Brain pericyte (primary cell): Measurements from ENCODE around the gene VTN.
A peak's percentile ranks its signal among the peaks of the same experiment; 100 is the strongest.

Source experiments
- DNase-seq: peaks from one replicate; pipeline ENCODE4 v3.0.0-alpha.2; 2012; ENCODE audit warnings: low read depth, low spot score

VTN gene

GRCh38 chr17:28368915-28369683 lies 1.0 kb downstream of the VTN start:
- no peak for DNase-seq

DNA sequence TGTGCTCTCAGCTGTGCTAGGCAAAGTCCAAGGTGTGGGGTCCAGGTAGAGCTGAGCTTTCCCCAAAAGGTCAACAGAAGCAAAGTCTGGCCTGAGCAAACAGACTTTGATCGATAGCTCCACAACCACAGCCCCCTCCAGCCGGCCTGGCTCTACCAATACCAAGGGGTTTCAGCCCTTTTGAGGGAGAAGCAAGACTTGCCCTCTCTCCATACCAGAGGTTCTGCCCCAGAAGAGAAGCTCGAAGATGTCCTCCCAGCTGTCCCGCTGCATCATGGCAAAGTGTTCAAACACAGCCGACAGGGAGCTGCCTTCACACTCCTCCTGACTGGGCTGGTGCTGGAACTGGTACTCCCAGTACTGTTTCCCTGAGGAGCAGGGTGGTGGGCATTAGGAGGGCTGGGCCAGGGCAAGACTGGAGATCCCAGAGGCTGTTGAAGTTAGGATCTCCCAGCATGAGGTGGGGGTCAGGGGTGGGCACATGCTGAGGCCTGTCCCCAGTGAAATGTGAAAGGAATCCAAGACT lies 1.7 kb downstream of the VTN start:
- no peak for DNase-seq

DNA sequence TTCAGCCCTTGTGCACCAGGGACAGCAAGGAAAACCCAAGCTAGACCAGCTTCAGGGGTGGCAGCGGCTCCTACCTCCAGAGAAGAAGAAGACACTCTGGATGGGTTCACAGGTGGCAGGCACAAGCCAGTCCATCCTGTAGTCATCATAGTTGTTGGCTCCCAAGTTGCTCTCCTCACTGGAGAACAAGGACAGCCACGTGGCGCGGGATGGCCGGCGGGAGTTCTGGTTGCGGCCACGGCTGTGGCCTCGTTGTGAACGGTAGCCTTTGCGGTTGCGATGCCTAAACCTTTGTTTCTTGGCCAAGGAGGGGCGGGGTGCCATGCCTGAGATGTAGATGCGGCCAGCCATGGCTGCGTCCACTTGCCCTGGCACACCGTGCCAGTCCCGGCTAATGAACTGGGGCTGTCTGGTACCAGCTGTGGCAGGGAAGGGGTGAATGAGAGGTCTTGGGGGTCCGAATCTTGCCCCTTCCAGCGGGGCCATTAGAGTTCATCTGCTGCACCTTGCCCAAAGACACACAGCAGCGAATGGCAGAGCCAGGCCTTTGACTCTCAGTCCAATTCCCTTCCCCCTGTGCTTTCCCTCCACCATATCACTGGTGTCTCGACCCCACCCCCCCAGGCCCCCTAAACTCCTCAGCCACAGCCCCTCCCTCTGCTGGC lies 2.3 kb downstream of the VTN start:
- no peak for DNase-seq

DNA sequence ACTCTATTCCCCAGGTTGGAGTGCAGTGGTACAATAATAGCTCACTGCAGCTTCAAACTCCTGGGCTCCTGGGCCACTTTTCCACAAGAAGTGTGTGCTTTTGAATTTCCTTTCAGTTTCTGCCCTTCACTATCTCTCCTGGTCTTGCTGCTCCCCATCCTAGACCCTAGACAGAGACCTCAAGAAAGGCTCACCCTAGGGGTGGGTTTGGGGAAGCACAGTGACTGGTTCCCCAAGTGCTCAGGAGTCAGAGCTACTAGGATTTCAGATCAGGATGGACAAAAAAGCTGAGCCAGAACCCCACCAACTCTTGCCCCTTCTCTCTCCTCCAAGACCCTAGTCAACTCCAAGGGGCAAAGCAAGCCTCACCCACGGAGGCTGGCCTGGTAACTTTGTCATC lies 3.5 kb downstream of the VTN start:
- DNase-seq, result no peak

- DNase-seq, result no peak
Observed at GRCh38 chr17:28365487-28365886, 4.6 kb downstream of the VTN start.

GRCh38 chr17:28364665-28365363 lies 5.3 kb downstream of the VTN start, which contains the start of gene SEBOX:
SEBOX (minus strand) TSS chr17:28365199; CDS start chr17:28365151, 48 bp downstream.
- DNase-seq, result no peak

GRCh38 chr17:28363776-28364650 lies 6.1 kb downstream of the VTN start:
- DNase-seq, result no peak

DNA sequence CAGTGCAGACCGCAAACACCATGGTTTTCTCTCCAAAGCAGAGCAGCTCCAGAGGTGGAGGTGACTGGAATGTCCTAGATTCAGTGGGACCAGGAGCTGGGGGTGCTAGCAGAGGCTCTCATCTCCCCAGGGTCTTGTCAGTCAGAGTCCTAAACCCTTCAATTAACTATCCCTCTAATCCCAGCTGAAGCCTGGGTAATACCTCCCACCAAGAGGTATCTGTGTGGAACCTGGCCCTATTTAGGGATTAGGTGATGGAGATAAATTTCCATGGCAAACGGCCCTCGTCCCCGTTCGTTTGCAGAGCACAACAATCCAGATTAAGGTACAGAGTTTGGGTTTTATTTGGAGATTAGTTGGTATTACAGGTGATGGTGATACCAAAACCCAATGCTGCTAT lies 6.9 kb downstream of the VTN start:
- no peak for DNase-seq

DNA sequence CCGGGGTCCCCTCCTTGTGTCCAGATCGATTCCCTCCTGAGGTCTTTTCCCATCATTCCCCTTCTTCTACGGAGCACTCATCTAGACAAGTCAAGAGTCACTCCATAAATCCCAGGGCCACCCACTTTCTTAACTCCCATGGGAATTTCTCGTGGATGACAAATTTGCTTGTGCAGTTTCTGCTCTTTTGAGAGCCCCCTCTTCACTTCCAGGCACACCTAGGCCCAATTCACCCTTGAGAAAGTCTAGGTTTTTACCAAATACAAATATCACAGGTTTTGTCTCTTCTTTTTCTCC lies 12.3 kb downstream of the VTN start:
- no peak for DNase-seq

DNA sequence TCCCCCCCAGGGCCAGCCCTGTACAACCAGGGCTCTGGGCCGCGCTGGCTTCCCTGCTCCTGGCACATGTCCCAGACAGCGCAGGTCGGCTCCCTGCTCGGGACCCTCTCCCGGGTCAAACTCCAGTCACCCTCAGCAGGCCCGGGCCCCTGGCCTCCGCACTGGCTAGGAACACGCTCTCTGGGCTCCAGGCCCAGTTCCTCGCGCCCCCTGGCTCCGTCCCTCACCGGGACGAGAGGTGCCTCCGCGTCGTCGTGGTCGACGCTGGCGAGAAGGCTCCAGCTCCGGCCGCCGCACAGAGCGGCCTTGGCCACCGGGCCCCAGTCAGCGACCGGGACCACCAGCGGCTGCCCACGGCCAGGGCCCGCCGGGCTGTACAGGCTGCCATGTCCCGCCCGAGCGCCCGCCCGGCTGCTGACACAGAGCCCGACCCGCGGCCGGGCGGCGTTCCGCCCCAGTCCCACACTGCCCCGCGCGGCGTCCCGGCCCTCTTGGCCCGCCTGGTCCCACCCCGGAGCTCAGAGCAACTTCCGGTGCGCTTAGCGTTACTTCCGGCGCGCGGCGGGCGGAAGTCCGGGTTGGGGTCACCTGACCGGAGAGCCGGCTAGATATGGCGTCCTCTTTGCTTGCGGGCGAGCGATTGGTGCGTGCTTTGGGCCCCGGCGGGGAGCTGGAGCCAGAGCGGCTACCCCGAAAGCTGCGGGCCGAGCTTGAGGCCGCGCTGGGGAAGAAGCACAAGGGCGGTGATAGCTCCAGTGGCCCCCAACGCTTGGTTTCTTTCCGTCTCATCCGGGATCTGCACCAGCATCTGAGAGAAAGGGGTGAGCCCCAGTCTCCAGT lies 12.8 kb downstream of the VTN start, which contains the start of gene POLDIP2:
TSS of gene POLDIP2 (minus strand) at position 467 of the 840 bp plus-strand sequence. CDS start at position 388, 79 bp downstream.
- DNase-seq, result peak; percentile 77

- no peak for DNase-seq
Observed at GRCh38 chr17:28350271-28350670, 19.8 kb downstream of the VTN start.

GRCh38 chr17:28348979-28349378 lies 21.1 kb downstream of the VTN start:
- no peak for DNase-seq

DNA sequence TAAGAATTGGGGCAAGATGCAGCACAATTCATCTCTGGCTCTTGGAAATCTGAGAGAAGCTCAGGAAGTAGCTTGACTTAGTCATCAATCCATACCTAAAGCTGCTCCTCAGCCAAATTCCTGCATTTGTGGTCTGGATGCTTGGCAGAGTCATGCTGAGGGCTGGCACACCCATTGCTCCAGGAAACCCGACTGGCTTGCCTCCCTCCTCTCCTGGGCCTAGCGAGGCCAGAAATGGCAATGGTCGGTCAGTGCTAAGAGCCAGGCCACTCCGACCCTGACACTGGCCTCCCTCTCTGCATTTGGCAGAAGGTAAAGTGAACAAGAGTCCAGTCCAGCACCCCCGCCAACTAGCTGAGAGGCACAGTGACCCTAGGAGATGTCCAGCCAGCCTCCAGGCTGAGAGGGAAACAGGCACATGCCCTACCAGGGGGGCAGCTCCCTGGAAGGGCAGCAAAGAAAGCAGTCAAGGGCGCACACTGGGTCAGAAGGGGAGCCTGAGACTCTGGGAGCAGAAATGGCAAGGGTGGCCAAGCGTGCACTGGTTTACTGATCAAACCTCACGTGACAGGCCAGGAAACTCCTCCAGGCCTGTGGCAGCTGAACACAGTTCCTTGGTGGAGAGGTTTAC lies 22.7 kb downstream of the VTN start:
- DNase-seq, result no peak

- DNase-seq, result no peak
Observed at GRCh38 chr17:28346746-28347246, 23.3 kb downstream of the VTN start.

DNA sequence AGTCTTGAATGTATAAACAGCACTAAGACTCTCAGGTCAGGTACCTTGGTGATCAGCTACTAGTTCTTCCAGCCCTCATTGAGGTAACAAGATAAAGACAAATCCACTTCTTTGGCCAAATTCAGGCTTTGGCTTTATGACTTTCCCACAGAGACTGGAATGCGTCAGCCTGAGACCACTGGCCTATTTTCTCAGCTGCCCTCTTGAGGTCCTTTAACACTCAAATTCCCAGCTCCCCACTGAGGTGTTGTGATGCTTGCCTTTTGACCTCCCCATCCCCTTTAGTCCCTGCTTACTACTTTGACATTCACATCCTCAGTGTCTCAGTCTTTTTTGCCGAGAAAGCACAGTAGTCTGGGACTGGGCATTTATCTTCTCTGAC lies 23.9 kb downstream of the VTN start:
- DNase-seq, result no peak

DNA sequence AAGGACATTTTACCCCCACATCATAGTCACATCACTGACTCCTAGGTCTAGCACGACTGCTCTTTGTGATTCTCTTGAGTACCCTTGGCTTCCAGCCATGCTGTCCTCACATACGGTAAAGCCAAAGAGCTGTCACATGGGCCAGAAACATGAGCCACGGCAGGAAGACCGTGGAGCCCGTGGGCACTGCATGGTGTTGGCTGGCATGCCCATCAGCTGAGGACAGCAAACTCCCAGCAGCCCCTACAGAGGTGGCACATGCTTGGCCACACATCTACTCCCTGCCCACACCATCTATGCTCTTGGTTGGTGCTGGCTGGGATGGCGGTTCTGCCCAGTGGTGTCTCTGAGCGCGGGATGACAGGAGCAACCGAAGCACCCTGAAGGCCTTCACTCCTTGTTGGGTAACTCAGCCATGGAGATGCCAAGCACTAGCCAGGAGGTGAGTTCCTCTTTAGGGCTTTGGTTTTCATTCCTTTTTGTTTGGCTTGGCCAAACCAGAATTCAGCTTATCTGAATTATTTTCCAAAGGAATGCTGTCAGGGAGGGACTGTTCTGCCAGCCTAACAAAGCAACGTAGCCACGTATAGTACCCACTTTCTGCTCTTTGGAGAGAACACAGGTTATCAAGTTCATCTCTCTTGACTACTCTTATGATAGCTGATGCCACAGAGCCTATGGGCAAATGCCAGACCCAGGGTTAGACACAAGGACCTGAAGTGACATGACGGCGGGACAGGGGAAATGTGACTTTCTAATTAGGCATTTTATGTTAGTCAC lies 24.5 kb downstream of the VTN start:
- DNase-seq, result no peak

DNA sequence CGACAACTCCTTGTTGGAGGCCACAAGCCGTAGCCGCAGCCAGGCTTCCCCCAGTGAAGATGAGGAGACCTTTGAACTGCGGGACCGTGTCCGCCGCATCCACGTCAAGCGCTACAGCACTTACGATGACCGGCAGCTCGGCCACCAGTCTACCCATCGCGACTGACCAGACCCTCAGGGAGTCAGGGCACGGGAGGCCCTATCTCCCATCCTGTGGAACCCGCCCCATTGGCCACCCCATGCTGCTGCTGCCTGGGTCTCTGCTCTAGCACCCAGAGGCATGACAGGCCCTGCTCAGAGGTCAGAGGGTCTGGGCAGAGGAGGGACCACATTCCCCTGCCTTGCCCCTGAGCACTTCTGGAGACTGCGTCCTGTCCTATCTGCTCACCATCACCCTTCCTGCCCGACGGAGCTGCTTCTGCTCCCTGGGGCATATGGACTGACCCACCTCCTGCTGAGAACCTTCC lies 25.6 kb downstream of the VTN start:
- DNase-seq, result no peak

DNA sequence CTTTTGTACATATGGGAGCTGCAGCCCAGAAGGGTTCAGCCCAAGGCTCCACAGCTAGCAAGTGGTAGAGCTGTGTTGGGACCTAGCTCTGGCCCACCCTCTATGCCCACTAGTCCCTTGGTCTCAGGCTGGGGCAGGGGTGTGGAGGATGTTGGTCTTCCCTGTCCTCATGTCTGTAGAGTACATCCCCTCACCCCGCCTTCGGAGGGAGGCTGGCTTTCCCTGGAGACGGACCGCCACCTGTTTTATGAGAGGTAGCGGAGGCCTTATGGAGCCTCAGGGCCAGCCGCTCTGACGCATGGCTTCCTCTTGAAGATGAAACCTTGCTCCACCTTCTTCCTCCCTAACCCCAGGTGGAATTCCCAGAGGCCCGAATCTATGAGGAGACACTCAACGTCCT lies 26.1 kb downstream of the VTN start:
- DNase-seq, result no peak

- DNase-seq, result no peak
Observed at GRCh38 chr17:28343491-28343932, 26.6 kb downstream of the VTN start.
